ENCODE measurements around the gene ARL14EP.

DNA sequence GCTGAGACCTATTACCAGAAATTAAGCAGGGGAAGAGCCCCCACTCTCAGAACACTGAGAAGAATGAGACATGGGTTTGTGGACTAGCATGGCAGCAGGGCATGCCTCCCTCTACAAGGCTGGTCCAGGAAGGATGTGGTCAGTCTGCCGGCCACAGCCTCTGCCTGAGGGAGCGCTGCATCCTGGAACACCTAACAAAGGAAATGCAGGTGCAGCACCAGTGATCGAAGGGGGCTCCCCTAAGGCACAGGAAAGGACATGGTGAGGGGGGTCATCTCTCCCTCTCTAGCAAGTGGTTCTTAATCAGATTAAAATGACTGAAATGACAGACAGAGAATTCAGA, 40.6 kb upstream of the ARL14EP start:
- TF ChIP-seq SPI1 (IDR thresholded peaks at IDR 0.05; ENCODE audit: low read depth, low read length) (no peak), TAF1 (IDR thresholded peaks at IDR 0.05; ENCODE audit: low read depth, low read length) (no peak)

Measured in GM12891 (cell line).